HEK293 (cell line): ENCODE results near the gene FTO.
A peak's percentile ranks its signal among the peaks of the same experiment; 100 is the strongest.

Source experiments
- CTCF ChIA-PET: fragments of 350-600 bp; formaldehyde crosslinking; extraction: SDS; loops from one replicate; lab custom pipeline; 2021; ENCODE audit warnings: antibody characterized with exemption; lab: Yijun Ruan, JAX
- POLR2A ChIA-PET: fragments of 300-600 bp; formaldehyde crosslinking; extraction: SDS; loops from one replicate; lab custom pipeline; 2020; ENCODE audit warnings: antibody characterized with exemption, inconsistent platforms; lab: Yijun Ruan, JAX
- H3K27ac ChIP-seq: fragments of 200-500 bp; sonication (Bioruptor generic); 2 replicates; pipeline ENCODE4 v1.5.1; 2014; ENCODE audit warnings: low read depth, low read length, control low read depth, inconsistent platforms; ENCODE audit errors: extremely low read depth
- H3K36me3 ChIP-seq, 2 experiments: fragments of 200-500 bp in 1 of 2; sonication (Bioruptor generic) in 1 of 2; 1 replicate in 1 of 2; 2 replicates in 1 of 2; pipeline ENCODE4 v1.5.1; 2014 to 2017; ENCODE audit warnings: inconsistent platforms in 2 of 2, low read length in 2 of 2; ENCODE audit not compliant: control insufficient read depth in 2 of 2, insufficient read depth in 1 of 2
- H3K4me1 ChIP-seq: fragments of 200-500 bp; sonication (Bioruptor generic); 2 replicates; pipeline ENCODE4 v1.5.1; 2014; ENCODE audit warnings: mild to moderate bottlenecking, low read length, inconsistent platforms; ENCODE audit not compliant: control insufficient read depth, insufficient read depth
- H3K4me3 ChIP-seq: 2 replicates; pipeline ENCODE4 v1.5.1; 2011; ENCODE audit warnings: low read depth, mild to moderate bottlenecking, control low read depth, low read length, moderate library complexity
- H3K9me3 ChIP-seq: fragments of 200-500 bp; sonication (Bioruptor generic); 2 replicates; pipeline ENCODE4 v1.5.1; 2014; ENCODE audit warnings: low read depth, low read length, inconsistent platforms; ENCODE audit not compliant: control insufficient read depth, insufficient read depth
- BCL11A ChIP-seq: fragments of 450-650 bp; formaldehyde crosslinking; IDR thresholded peaks from 2 replicates; pipeline ENCODE4 v1.5.1; 2016; ENCODE audit warnings: low read depth, missing biosample characterization, missing genetic modification characterization
- BCL6B ChIP-seq: fragments of 450-650 bp; formaldehyde crosslinking; IDR thresholded peaks from 2 replicates; pipeline ENCODE4 v1.5.1; 2017; ENCODE audit warnings: missing biosample characterization, missing genetic modification characterization
- HOXA7 ChIP-seq: sonication (generic); formaldehyde crosslinking; IDR thresholded peaks from 2 replicates; pipeline ENCODE4 v1.8.1; 2022; ENCODE audit warnings: missing genetic modification reagents, borderline replicate concordance
- HOXC10 ChIP-seq: sonication (generic); formaldehyde crosslinking; IDR thresholded peaks from 2 replicates; pipeline ENCODE4 v1.8.1; 2023; ENCODE audit warnings: mild to moderate bottlenecking, missing genetic modification reagents
- KLF8 ChIP-seq: fragments of 450-650 bp; formaldehyde crosslinking; IDR thresholded peaks from 2 replicates; pipeline ENCODE4 v1.5.1; 2016; ENCODE audit warnings: missing biosample characterization, missing genetic modification characterization
- PATZ1 ChIP-seq: fragments of 450-650 bp; formaldehyde crosslinking; IDR thresholded peaks from 2 replicates; pipeline ENCODE4 v1.5.1; 2016; ENCODE audit warnings: missing biosample characterization, missing genetic modification characterization
- SCRT1 ChIP-seq: fragments of 450-650 bp; formaldehyde crosslinking; IDR thresholded peaks from 2 replicates; pipeline ENCODE4 v1.5.1; 2016; ENCODE audit warnings: missing biosample characterization, missing genetic modification characterization, borderline replicate concordance
- TRIM28 ChIP-seq: IDR thresholded peaks from 2 replicates; pipeline ENCODE4 v1.6.1; 2011; ENCODE audit warnings: low read length, control low read depth, borderline replicate concordance
- ZBTB26 ChIP-seq: fragments of 450-650 bp; formaldehyde crosslinking; optimal IDR thresholded peaks from 2 replicates; pipeline ENCODE3; 2016; ENCODE audit warnings: missing biosample characterization, mild to moderate bottlenecking, missing genetic modification characterization
- ZNF10 ChIP-seq: fragments of 450-650 bp; formaldehyde crosslinking; IDR thresholded peaks from 2 replicates; pipeline ENCODE4 v1.5.1; 2017; ENCODE audit warnings: missing biosample characterization, missing genetic modification characterization
- ZNF274 ChIP-seq, 2 experiments: fragments of 200-500 bp in 1 of 2; fragments of 450-650 bp in 1 of 2; sonication (Bioruptor generic) in 1 of 2; formaldehyde crosslinking in 1 of 2; IDR thresholded peaks; 2 replicates each; pipeline versions ENCODE4 v1.5.1 to v1.6.1; 2014 to 2016; ENCODE audit warnings: borderline replicate concordance in 1 of 2, inconsistent platforms in 1 of 2, low read length in 1 of 2, missing biosample characterization in 1 of 2, missing genetic modification characterization in 1 of 2
- ZNF280D ChIP-seq: fragments of 450-650 bp; formaldehyde crosslinking; IDR thresholded peaks from 2 replicates; pipeline ENCODE4 v1.5.1; 2016; ENCODE audit warnings: missing biosample characterization, missing genetic modification characterization
- ZNF354C ChIP-seq: fragments of 450-650 bp; formaldehyde crosslinking; IDR thresholded peaks from 2 replicates; pipeline ENCODE4 v1.5.1; 2016; ENCODE audit warnings: missing biosample characterization, missing genetic modification characterization, low read depth, borderline replicate concordance
- ZNF391 ChIP-seq: fragments of 450-650 bp; formaldehyde crosslinking; IDR thresholded peaks from 2 replicates; pipeline ENCODE4 v1.5.1; 2016; ENCODE audit warnings: low read depth, missing biosample characterization, missing genetic modification characterization, borderline replicate concordance
- ZNF398 ChIP-seq: fragments of 450-650 bp; formaldehyde crosslinking; IDR thresholded peaks from 2 replicates; pipeline ENCODE4 v1.5.1; 2017; ENCODE audit warnings: missing biosample characterization, missing genetic modification characterization
- ZNF513 ChIP-seq: fragments of 450-650 bp; IDR thresholded peaks from 2 replicates; pipeline ENCODE4 v1.5.1; 2018; ENCODE audit warnings: missing biosample characterization, missing genetic modification characterization
- ZNF610 ChIP-seq: fragments of 450-650 bp; formaldehyde crosslinking; IDR thresholded peaks from 2 replicates; pipeline ENCODE4 v1.5.1; 2016; ENCODE audit warnings: missing biosample characterization, missing genetic modification characterization, borderline replicate concordance
- ZNF624 ChIP-seq: fragments of 450-650 bp; formaldehyde crosslinking; IDR thresholded peaks from 2 replicates; pipeline ENCODE4 v1.5.1; 2017; ENCODE audit warnings: missing biosample characterization, missing genetic modification characterization
- ZNF639 ChIP-seq: fragments of 450-650 bp; formaldehyde crosslinking; IDR thresholded peaks from 2 replicates; pipeline ENCODE4 v1.5.1; 2016; ENCODE audit warnings: missing biosample characterization, missing genetic modification characterization
- ZNF664 ChIP-seq: fragments of 450-650 bp; formaldehyde crosslinking; IDR thresholded peaks from 2 replicates; pipeline ENCODE4 v1.5.1; 2016; ENCODE audit warnings: missing biosample characterization, missing genetic modification characterization
- ZNF768 ChIP-seq: fragments of 450-650 bp; formaldehyde crosslinking; IDR thresholded peaks from 2 replicates; pipeline ENCODE4 v1.5.1; 2018; ENCODE audit warnings: missing biosample characterization, mild to moderate bottlenecking, missing genetic modification characterization
- ZNF776 ChIP-seq: fragments of 450-650 bp; formaldehyde crosslinking; IDR thresholded peaks from 2 replicates; pipeline ENCODE4 v1.5.0; 2017; ENCODE audit warnings: missing biosample characterization, missing genetic modification characterization, borderline replicate concordance
- ZNF792 ChIP-seq: fragments of 450-650 bp; formaldehyde crosslinking; IDR thresholded peaks from 2 replicates; pipeline ENCODE4 v1.5.1; 2016; ENCODE audit warnings: missing biosample characterization, missing genetic modification characterization
- ZXDB ChIP-seq: fragments of 450-650 bp; formaldehyde crosslinking; IDR thresholded peaks from 2 replicates; pipeline ENCODE4 v1.5.1; 2016; ENCODE audit warnings: missing biosample characterization, missing genetic modification characterization

The FTO gene

GRCh38 chr16:54067322-54068065 is 363.5 kb downstream of the FTO start:
- CTCF ChIA-PET: no interaction called here
- TF ChIP-seq BCL11A (tag by site-specific recombination) (no peak), ZNF639 (tag by site-specific recombination) (no peak), ZNF776 (tag by site-specific recombination) (no peak), ZNF768 (tag by site-specific recombination) (no peak), HOXC10 (CRISPR knock-in tag) (no peak), ZNF274 (IDR thresholded peaks at IDR 0.05; ENCODE audit: low read length) (no peak), ZNF274 (tag by site-specific recombination; IDR thresholded peaks at IDR 0.05; ENCODE audit: borderline replicate concordance) (no peak), KLF8 (tag by site-specific recombination) (no peak), ZNF792 (tag by site-specific recombination) (no peak), ZNF10 (tag by site-specific recombination) (0 out of 2 replicates have a peak, but pooled peaks have one; percentile 36), BCL6B (tag by site-specific recombination) (peak; percentile 89), SCRT1 (tag by site-specific recombination) (peak; percentile 71), HOXA7 (CRISPR knock-in tag) (no peak), ZNF391 (tag by site-specific recombination) (no peak), TRIM28 (no peak), ZXDB (tag by site-specific recombination) (peak; percentile 68), ZNF280D (tag by site-specific recombination) (no peak), ZNF610 (tag by site-specific recombination) (0 out of 2 replicates have a peak, but pooled peaks have one; percentile 45), PATZ1 (tag by site-specific recombination) (no peak), ZNF354C (no peak), ZBTB26 (tag by site-specific recombination) (no peak), ZNF513 (tag by site-specific recombination) (0 out of 2 replicates have a peak, but pooled peaks have one; percentile 11), ZNF624 (tag by site-specific recombination) (no peak), ZNF664 (0 out of 2 replicates have a peak, but pooled peaks have one; percentile 56), ZNF398 (no peak)

More at GRCh38 chr16:54067322-54068065, 363.5 kb downstream of the FTO start:
- H3K9me3 ChIP-seq: no peaks in the 10 kb centered on the region
- H3K36me3 ChIP-seq: no peaks in the 10 kb centered on the region
- peaks cover 12% of the 10 kb centered on the region; the same call in 1 of the 2 replicates for H3K4me1 ChIP-seq
- H3K4me3 ChIP-seq: no peak overlapping the region
- no peak overlapping the region; the same call in 1 of the 2 replicates for H3K27ac ChIP-seq
- POLR2A ChIA-PET: no interaction called here
